SK-N-SH (cell line): ENCODE results near the gene HSPA12A.

Source experiments
- CHD2 ChIP-seq: fragments of 150-350 bp; IDR thresholded peaks from 2 replicates; pipeline ENCODE4 v1.6.1; 2018; ENCODE audit warnings: low read length; ENCODE audit not compliant: partially characterized antibody
- CTCF ChIP-seq: fragments of 200-600 bp; sonication (generic); IDR thresholded peaks from 2 replicates; pipeline ENCODE4 v1.6.1; 2017; ENCODE audit warnings: antibody characterized with exemption, mild to moderate bottlenecking, moderate library complexity
- EP300 ChIP-seq, 2 experiments: IDR thresholded peaks; 2 replicates each; pipeline versions ENCODE4 v1.4.0 to v1.6.1; 2012; ENCODE audit warnings: borderline replicate concordance in 1 of 2, low read depth in 1 of 2, low read length in 1 of 2
- NFIC ChIP-seq: IDR thresholded peaks from 2 replicates; pipeline ENCODE4 v1.4.0; 2012; ENCODE audit warnings: borderline replicate concordance
- PBX3 ChIP-seq: IDR thresholded peaks from 2 replicates; pipeline ENCODE4; 2012
- SMC3 ChIP-seq: IDR thresholded peaks from 2 replicates; pipeline ENCODE4 v1.6.1; 2012; ENCODE audit warnings: low read depth, low read length, improper control_type of control experiment
- TF ChIP-seq, protein P1 (sequence below): fragments of 150-350 bp; IDR thresholded peaks from 2 replicates; pipeline ENCODE4 v1.6.1; 2017; ENCODE audit warnings: antibody characterized with exemption, low read length, low read depth, borderline replicate concordance
- TF ChIP-seq, protein P2 (sequence below): IDR thresholded peaks from 2 replicates; pipeline ENCODE4 v1.6.1; 2012; ENCODE audit warnings: mild to moderate bottlenecking, low read depth, low read length, moderate library complexity

DNA sequence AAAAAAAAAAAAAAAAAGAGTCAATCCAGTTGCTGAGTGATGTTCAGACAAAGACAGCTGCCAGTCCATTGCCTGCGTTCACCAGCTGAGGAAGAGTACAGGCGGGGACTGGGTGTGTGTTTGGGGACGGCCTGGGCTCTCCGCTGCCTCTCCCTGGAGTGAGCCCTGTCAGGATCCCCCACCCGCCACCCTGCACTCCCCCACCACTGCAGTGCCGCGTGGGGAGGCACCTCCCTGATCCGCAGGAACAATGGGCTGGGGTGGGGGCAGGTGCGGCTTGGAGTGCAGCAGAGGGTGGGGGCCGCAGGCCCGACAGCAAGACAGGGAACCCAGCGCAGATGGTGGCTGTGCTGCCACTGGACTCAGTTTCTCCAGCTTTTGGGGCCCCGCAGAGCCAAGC is 1.4 kb downstream of the HSPA12A start:
- TF ChIP-seq NFIC (no peak), EP300 (IDR thresholded peaks at IDR 0.05; ENCODE audit: borderline replicate concordance in 1 of 2, low read depth in 1 of 2, low read length in 1 of 2) (no peak), CTCF (no peak), CHD2 (no peak), PBX3 (no peak), SMC3 (no peak)
- TF ChIP-seq, protein P1, sequence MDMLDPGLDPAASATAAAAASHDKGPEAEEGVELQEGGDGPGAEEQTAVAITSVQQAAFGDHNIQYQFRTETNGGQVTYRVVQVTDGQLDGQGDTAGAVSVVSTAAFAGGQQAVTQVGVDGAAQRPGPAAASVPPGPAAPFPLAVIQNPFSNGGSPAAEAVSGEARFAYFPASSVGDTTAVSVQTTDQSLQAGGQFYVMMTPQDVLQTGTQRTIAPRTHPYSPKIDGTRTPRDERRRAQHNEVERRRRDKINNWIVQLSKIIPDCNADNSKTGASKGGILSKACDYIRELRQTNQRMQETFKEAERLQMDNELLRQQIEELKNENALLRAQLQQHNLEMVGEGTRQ = no peak
- TF ChIP-seq, protein P2, sequence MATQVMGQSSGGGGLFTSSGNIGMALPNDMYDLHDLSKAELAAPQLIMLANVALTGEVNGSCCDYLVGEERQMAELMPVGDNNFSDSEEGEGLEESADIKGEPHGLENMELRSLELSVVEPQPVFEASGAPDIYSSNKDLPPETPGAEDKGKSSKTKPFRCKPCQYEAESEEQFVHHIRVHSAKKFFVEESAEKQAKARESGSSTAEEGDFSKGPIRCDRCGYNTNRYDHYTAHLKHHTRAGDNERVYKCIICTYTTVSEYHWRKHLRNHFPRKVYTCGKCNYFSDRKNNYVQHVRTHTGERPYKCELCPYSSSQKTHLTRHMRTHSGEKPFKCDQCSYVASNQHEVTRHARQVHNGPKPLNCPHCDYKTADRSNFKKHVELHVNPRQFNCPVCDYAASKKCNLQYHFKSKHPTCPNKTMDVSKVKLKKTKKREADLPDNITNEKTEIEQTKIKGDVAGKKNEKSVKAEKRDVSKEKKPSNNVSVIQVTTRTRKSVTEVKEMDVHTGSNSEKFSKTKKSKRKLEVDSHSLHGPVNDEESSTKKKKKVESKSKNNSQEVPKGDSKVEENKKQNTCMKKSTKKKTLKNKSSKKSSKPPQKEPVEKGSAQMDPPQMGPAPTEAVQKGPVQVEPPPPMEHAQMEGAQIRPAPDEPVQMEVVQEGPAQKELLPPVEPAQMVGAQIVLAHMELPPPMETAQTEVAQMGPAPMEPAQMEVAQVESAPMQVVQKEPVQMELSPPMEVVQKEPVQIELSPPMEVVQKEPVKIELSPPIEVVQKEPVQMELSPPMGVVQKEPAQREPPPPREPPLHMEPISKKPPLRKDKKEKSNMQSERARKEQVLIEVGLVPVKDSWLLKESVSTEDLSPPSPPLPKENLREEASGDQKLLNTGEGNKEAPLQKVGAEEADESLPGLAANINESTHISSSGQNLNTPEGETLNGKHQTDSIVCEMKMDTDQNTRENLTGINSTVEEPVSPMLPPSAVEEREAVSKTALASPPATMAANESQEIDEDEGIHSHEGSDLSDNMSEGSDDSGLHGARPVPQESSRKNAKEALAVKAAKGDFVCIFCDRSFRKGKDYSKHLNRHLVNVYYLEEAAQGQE = no peak
